NCI-H345 treated with DMSO at 0.1 percent for 48 hours (cell line): ENCODE measurements around the gene TXNRD1.
"Not testable (repeated sequence)": the region's sequence is repeated elsewhere in the genome, so short reads cannot be mapped to it uniquely, and the experiment has no call there.

Experiments
- DNase-seq: peaks from one replicate; lab custom pipeline; 2025; ENCODE audit not compliant: unreplicated experiment; lab: John Stamatoyannopoulos, UW

TXNRD1 gene

DNA sequence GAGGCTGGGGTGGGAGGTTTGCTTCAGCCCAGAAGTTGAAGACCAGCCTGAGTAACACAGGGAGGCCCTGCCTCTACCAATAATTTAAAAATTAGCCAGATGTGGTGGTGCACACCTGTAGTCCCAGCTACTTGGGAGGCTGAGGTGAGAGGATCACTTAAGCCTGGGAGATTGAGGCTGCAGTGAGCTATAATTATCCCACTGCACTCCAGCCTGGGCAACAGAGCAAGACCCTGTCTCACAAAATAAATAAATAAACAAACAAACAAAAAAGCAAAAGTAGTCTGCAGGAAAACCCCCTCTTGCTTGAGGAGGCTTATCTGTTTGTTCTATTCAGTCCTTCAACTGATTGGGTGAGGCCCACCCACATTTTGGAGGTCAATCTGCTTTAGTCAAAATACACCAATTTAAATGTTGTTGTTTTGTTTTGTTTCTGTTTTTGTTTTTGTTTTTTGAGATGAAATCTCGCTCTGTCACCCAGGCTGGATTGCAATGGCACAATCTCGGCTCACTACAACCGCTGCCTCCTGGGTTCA is 24.9 kb upstream of the TXNRD1 start:
- no peak for DNase-seq

DNA sequence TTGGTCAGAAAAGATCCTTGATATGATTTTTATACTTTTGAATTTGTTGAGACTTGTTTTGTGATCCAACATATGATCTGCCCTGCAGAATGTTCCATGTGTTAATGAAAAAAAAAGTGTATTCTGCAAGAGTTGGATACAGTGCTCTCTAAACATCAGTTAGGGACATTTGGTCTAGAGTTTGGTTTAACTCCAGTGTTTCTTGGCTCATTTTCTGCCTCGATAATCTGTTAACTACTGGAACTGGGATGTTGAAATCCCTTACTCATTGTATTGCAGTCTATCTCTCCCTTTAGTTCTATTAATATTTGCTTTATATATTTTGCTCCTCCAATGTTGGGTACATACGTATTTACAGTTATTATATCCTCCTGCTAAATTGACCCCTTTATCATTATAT is 18.3 kb upstream of the TXNRD1 start:
- no peak for DNase-seq

GRCh38 chr12:104199964-104200363 is 15.6 kb upstream of the TXNRD1 start:
- no peak for DNase-seq

GRCh38 chr12:104201238-104202001 is 14.2 kb upstream of the TXNRD1 start:
- DNase-seq: peak; percentile 68

DNA sequence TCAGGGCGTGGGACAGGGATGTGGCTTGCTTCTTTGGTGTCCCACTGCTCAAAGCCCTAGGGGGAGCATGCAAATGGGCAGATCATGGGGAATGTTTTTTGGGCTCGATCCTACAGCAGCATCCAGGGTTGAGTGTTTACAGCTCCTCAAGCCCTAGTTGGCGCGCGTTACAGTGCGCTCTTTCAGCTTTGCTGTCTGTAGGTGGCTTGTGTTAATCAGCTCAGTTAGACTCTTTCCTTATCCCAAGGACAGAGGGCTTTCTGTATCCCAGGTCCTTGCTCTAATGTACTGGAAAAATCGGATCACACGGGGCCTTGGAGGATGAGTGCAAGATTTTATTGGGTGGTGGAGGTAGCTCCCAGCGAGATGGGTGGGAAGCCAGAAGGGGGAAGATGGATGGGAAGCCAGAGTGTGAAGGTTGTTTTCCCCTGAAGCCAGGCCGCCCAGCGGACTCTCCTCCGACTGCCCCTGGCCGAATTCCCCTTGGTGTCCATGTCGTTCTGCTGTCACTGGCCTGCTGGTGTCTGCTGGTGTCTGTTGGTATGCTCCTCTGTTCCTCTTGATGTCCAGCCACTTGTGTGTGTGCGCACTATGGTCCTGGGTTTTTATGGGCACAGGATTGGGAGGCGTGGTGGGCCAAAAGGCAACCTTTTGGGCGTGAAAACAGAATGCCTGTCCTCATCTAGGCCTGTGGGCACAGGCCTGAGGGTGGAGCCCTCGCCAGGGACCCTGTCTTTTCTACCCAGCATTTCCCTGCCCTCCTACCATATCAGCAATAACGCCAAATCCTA is 10.7 kb upstream of the TXNRD1 start:
- no peak for DNase-seq

DNA sequence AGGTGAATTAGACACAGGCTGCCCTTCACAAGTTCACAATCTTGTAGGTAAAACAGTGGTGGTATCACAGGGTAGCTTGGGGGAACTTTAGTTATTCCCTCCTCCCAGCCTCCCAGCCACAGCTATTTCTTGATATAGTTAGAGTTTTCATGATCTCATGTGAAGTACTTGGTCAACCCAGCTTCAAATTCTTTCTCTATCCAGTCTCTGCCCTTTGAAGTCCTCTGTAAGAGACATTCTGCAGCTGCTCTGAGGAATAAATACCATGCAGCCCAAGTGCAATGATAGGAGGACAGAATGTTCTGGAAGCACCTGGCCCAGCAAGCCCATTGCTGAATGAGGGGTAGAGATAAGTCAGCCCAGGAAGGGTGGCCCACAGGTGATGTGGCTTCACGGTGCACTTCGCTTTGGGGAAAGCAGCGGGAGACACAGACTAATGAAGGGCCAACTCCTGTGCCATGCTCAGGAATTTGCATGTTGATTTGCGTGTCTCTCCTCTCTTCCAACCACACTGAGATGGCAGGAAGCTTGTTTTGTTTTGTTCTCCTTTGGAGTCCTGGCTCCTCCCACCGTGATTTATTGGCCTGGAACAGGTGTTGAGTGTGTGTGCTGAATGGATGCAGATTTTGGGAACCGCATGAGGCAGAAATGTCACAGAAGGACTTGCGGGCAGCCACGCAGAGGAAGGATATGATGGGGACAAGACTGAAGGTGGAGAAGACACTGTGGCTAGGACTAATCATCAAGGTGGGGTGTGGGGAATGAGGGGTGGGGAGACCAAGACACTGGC is 8.0 kb upstream of the TXNRD1 start:
- no peak for DNase-seq

DNA sequence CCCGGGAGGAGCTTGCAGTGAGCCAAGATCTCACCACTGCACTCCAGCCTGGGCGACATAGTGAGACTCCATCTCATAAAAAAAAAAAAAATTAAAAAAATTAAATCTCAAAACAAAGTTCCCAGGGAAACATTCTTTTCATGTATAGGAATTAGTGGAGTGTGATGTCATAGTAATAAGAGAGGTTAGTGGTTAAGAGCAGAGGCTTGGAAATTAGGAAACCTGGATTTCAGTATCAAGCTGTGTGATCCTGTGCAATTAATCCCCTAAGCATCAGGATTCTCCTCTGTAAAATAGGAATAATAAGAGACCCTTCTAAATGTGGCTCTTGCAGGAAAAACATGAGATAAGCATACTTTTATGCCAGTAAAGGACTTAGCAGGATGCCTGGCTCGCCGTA is 3.1 kb upstream of the TXNRD1 start:
- DNase-seq: no peak

GRCh38 chr12:104213952-104214351 is 1.6 kb upstream of the TXNRD1 start:
- peak; percentile 14 for DNase-seq

GRCh38 chr12:104216521-104216924 is 944 bp downstream of the TXNRD1 start:
- no peak for DNase-seq

DNA sequence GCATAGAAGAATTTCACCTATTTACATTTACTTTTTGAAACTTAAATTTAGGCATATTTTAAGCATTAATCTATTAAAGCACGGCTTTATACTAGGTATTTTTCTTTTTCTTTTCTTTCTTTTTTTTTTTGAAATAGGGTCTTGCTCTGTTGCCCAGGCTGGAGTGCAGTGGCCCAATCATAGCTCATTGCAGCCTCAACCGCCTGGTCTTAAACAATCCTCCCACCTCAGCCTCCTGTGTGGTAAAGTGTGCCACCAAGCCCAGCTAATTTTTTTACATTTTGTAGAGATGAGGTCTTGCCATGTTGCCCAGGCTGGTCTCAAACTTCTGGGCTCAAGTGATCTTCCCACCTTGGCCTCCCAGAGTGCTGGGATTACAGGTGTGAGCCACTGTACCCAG is 2.9 kb downstream of the TXNRD1 start:
- DNase-seq: not testable (repeated sequence)

DNA sequence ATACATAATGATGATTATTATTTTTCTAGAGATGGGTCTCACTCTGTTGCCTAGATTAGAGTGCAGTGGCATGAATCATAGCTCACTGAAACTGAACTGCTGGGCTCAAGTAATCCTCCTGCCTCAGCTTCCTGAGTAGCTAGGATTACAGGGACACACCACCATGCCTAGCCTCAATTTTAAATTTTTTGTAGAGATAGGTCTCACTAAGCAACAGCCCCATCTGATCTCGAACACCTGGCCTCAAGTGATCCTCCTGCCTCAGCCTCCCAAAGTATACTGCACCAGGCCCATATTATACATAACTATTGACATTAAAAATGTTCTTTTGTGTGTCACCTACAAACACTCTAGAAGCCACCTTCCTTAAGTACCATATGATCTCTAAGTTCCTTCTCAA is 3.4 kb downstream of the TXNRD1 start:
- no peak for DNase-seq

DNA sequence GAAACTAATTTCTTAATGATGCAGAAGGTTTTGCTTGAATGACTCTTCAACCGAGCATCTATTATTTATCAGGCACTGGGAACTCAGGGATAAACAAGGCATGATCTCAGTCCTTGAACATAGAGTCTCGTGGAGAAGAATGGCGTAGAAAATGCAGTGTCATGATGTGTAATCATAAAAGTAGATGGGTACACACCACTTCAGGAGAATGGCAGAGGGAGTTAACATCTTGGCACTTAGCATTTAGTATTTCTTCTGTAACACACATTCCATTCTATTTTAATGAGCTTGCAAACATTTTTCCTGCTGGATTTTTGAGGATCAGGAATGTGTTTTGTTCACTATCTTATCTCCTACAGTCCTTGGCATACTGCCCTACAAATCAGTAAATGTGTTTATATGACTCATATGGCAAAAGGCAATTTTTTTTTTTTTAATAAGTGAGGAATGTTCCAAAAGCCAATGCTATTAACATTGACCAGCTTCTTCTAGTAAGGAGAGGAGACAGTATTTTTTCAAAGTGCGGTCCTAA is 3.8 kb downstream of the TXNRD1 start:
- DNase-seq: no peak

DNA sequence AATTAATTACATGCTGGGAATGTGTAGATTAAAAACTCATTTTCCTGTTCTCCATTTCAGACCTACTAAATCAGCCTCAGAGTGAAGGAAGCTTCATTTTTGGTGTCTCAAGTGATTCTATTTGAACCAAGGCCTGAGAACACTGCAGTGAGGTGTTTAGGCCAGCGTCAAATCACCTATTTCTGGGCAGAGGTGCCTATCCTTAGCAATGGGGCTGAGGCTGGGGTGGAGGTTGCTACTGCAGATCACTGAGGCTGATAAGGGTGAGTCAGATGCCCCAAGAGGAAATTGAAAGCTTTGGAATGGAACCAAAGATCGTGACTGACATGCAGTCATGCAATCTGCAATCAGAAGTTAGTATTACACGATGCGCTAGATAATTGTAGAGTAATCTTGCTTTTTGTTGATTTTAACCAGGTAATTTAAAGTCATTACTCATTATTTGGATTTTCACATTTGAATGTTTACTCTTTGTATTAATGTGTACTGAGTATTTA is 4.4 kb downstream of the TXNRD1 start:
- no peak for DNase-seq

- DNase-seq: no peak
These were observed 5.4 kb downstream of the TXNRD1 start for GRCh38 chr12:104220931-104221330.

GRCh38 chr12:104222976-104223375 is 7.4 kb downstream of the TXNRD1 start:
- DNase-seq: no peak

- DNase-seq: no peak
These were observed 8.1 kb downstream of the TXNRD1 start for GRCh38 chr12:104223712-104224111.

- DNase-seq: no peak
These were observed 11.1 kb downstream of the TXNRD1 start for GRCh38 chr12:104226672-104227071.

GRCh38 chr12:104230304-104231095 is 14.9 kb downstream of the TXNRD1 start:
- DNase-seq: no peak

GRCh38 chr12:104232609-104233280 is 17.2 kb downstream of the TXNRD1 start:
- no peak for DNase-seq
